ENCODE results near the gene SIRT5. TPM values are rescaled to one million over a fixed set of nuclear protein-coding genes. Genes with fewer than 3 reads are reported as not detected.

Gene SIRT5
- total RNA-seq, 1 donor from 2014 or later: 10.1 TPM

DNA sequence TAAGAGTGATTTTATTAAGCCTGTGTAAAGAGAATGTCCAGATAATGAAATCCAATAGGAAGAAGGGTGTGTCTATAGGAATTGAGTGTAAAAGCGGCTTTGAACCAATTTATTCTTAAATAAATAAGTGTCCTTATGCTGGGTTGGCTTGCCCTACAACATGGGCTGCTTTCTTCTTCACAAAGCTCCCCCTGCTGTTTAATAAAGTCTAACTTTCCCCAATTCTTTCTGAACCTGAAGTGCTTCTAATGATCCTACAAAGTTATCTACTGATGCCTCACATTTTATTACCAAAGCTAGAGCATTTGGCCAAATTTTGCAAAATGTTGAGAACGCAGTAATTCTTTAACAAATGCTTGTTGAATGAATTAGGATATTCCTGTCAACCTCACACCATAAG lies 36.3 kb upstream of the SIRT5 start:
- no peak for DNase-seq (ENCODE audit: low spot score)
- H3K36me3 Mint-ChIP-seq (ENCODE audit: low read depth): no peaks in the 10 kb centered on the region
- H3K9me3 Mint-ChIP-seq: no peaks in the 10 kb centered on the region
- no peak overlapping the region for H3K27ac Mint-ChIP-seq
- peaks cover 3% of the 10 kb centered on the region for H3K27me3 Mint-ChIP-seq (ENCODE audit: insufficient read depth)
- H3K4me3 Mint-ChIP-seq: no peak overlapping the region
- intact Hi-C loops (cut with micrococcal nuclease): loop anchor here (1.0 to 5.0 kb wide), 2 partner anchors 81 to 202 kb away; no protein-coding TSS in a partner anchor
- H3K4me1 Mint-ChIP-seq (ENCODE audit: low read depth): no peaks in the 10 kb centered on the region

DNA sequence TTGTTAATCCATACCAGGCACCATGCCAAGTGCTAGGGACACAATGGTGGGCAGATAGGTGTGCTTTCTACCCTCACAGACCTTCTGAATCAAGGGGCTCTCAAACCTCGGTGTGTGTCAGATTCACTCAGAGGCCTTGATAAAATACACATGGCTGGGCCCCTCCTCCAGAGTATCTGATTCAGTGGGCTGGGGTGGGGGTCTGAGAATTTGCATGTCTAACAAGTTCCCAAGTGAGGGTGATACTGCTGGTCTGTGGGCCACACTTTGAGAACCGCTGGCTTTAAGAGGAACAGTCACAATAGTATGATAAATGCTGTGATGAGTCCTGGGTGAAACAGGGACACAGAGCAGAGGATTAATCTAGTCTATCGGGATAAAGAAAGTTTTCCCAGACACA lies 35.8 kb upstream of the SIRT5 start:
- no peaks in the 10 kb centered on the region for H3K36me3 Mint-ChIP-seq (ENCODE audit: low read depth)
- H3K27ac Mint-ChIP-seq: no peak overlapping the region
- peaks cover 3% of the 10 kb centered on the region for H3K27me3 Mint-ChIP-seq (ENCODE audit: insufficient read depth)
- H3K9me3 Mint-ChIP-seq: no peaks in the 10 kb centered on the region
- DNase-seq (ENCODE audit: low spot score): no peak
- intact Hi-C loops (cut with micrococcal nuclease): loop anchor here (1.0 to 5.0 kb wide), 2 partner anchors 81 to 202 kb away; no protein-coding TSS in a partner anchor
- no peaks in the 10 kb centered on the region for H3K4me1 Mint-ChIP-seq (ENCODE audit: low read depth)
- H3K4me3 Mint-ChIP-seq: no peak overlapping the region

- H3K27ac Mint-ChIP-seq: no peak overlapping the region
- H3K9me3 Mint-ChIP-seq: no peaks in the 10 kb centered on the region
- intact Hi-C loops (cut with micrococcal nuclease): loop anchor here (5.0 kb wide), 1 partner anchor 82 kb away; no protein-coding TSS in a partner anchor
- no peak for DNase-seq (ENCODE audit: low spot score)
- H3K36me3 Mint-ChIP-seq (ENCODE audit: low read depth): no peaks in the 10 kb centered on the region
- peaks cover 3% of the 10 kb centered on the region for H3K27me3 Mint-ChIP-seq (ENCODE audit: insufficient read depth)
- no peaks in the 10 kb centered on the region for H3K4me1 Mint-ChIP-seq (ENCODE audit: low read depth)
- H3K4me3 Mint-ChIP-seq: no peak overlapping the region
Observed at GRCh38 chr6:13539572-13539971, 34.8 kb upstream of the SIRT5 start.

- Mint-ChIP-seq H3K36me3 (ENCODE audit: low read depth) (no peaks in the 10 kb centered on the region), H3K27ac (no peak overlapping the region), H3K4me3 (no peak overlapping the region), H3K27me3 (ENCODE audit: insufficient read depth) (peaks cover 3% of the 10 kb centered on the region), H3K9me3 (no peaks in the 10 kb centered on the region), H3K4me1 (ENCODE audit: low read depth) (no peaks in the 10 kb centered on the region)
- no peak for DNase-seq (ENCODE audit: low spot score)
- intact Hi-C loops (cut with micrococcal nuclease): no loop called here
Observed at GRCh38 chr6:13541496-13541895, 32.9 kb upstream of the SIRT5 start.

GRCh38 chr6:13544454-13545186 lies 29.8 kb upstream of the SIRT5 start:
- intact Hi-C loops (cut with micrococcal nuclease): no loop called here
- no peak overlapping the region for H3K27ac Mint-ChIP-seq
- H3K27me3 Mint-ChIP-seq (ENCODE audit: insufficient read depth): peaks cover 2% of the 10 kb centered on the region
- H3K4me1 Mint-ChIP-seq (ENCODE audit: low read depth): no peaks in the 10 kb centered on the region
- DNase-seq (ENCODE audit: low spot score): no peak
- no peaks in the 10 kb centered on the region for H3K9me3 Mint-ChIP-seq
- no peak overlapping the region for H3K4me3 Mint-ChIP-seq
- H3K36me3 Mint-ChIP-seq (ENCODE audit: low read depth): no peaks in the 10 kb centered on the region

DNA sequence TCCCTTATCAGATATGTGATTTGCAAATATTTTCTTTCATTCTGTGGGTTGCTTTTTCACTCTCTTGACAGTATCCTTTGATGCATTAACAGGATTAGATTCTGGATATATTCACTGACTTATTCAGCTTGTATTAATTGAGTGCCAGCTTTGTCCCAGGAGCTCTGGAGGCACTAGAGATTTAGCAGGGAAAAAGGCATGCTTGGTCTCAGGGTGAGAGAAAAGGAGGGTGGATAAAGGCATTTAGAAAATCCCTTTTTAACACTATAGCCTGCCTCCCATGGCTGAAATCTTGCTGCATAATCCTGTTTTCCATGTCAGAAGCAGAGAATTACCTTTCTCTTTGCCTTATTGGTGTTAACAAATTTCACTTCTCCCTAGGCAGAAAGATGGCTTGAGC lies 28.5 kb upstream of the SIRT5 start:
- Mint-ChIP-seq H3K4me1 (ENCODE audit: low read depth) (no peaks in the 10 kb centered on the region), H3K9me3 (no peaks in the 10 kb centered on the region), H3K36me3 (ENCODE audit: low read depth) (no peaks in the 10 kb centered on the region), H3K27ac (no peak overlapping the region), H3K27me3 (ENCODE audit: insufficient read depth) (peaks cover 4% of the 10 kb centered on the region), H3K4me3 (no peak overlapping the region)
- no peak for DNase-seq (ENCODE audit: low spot score)
- intact Hi-C loops (cut with micrococcal nuclease): no loop called here

- peaks cover 14% of the 10 kb centered on the region for H3K27me3 Mint-ChIP-seq (ENCODE audit: insufficient read depth)
- DNase-seq (ENCODE audit: low spot score): no peak
- no peaks in the 10 kb centered on the region for H3K9me3 Mint-ChIP-seq
- no peaks in the 10 kb centered on the region for H3K36me3 Mint-ChIP-seq (ENCODE audit: low read depth)
- intact Hi-C loops (cut with micrococcal nuclease): no loop called here
- peak overlapping the region; percentile 3 for H3K27ac Mint-ChIP-seq
- no peak overlapping the region for H3K4me3 Mint-ChIP-seq
- no peaks in the 10 kb centered on the region for H3K4me1 Mint-ChIP-seq (ENCODE audit: low read depth)
Observed at GRCh38 chr6:13548500-13549210, 25.7 kb upstream of the SIRT5 start.

DNA sequence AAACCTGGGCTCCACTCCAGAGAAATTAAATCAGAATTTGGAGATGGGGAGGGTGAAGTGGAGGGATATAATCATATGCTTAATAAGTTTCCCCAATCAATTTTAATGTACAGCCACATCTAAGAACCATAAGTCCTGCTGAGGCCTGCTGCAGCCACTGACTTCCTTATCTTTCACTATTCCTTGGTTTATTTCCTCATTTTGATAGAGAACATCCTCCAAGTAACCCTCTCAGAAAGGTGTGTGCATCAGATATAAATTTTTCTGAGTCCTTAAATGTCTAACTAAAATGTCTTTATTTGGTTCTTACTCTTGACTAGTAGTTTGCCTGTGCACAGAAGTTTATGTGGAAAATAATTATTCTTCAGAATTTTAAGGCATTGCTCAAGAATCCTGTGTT lies 23.7 kb upstream of the SIRT5 start:
- no peak overlapping the region for H3K4me3 Mint-ChIP-seq
- peaks cover 18% of the 10 kb centered on the region for H3K27me3 Mint-ChIP-seq (ENCODE audit: insufficient read depth)
- no peaks in the 10 kb centered on the region for H3K36me3 Mint-ChIP-seq (ENCODE audit: low read depth)
- no peaks in the 10 kb centered on the region for H3K4me1 Mint-ChIP-seq (ENCODE audit: low read depth)
- H3K27ac Mint-ChIP-seq: no peak overlapping the region
- H3K9me3 Mint-ChIP-seq: no peaks in the 10 kb centered on the region
- intact Hi-C loops (cut with micrococcal nuclease): no loop called here
- DNase-seq (ENCODE audit: low spot score): no peak

GRCh38 chr6:13553646-13554045 lies 20.8 kb upstream of the SIRT5 start:
- Mint-ChIP-seq H3K9me3 (no peaks in the 10 kb centered on the region), H3K36me3 (ENCODE audit: low read depth) (no peaks in the 10 kb centered on the region), H3K27ac (no peak overlapping the region), H3K27me3 (ENCODE audit: insufficient read depth) (peaks cover 20% of the 10 kb centered on the region), H3K4me3 (no peak overlapping the region), H3K4me1 (ENCODE audit: low read depth) (no peaks in the 10 kb centered on the region)
- intact Hi-C loops (cut with micrococcal nuclease): no loop called here
- no peak for DNase-seq (ENCODE audit: low spot score)

DNA sequence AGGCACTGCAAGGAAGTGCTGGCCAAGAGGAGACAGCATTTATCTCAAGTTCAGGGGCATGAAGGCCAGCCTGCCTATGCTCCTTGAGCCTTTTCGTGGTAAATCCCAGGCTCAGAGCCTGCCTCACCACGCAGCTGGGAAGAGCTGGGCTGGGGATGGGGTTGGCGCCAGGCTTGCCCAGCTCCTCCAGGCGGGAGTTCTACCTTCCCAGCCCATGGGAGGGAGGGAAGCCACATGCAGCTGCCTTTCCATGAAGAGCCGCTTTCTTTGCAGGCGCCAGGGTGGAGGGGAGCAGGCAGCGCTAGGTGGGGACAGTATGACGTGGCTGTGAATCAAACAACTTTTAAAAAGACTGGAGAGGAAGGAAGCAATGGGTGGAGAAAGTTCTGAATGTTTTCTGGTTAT lies 19.5 kb upstream of the SIRT5 start:
- no peak overlapping the region for H3K27ac Mint-ChIP-seq
- H3K4me3 Mint-ChIP-seq: no peak overlapping the region
- DNase-seq (ENCODE audit: low spot score): no peak
- H3K36me3 Mint-ChIP-seq (ENCODE audit: low read depth): no peaks in the 10 kb centered on the region
- no peaks in the 10 kb centered on the region for H3K9me3 Mint-ChIP-seq
- peaks cover 21% of the 10 kb centered on the region for H3K27me3 Mint-ChIP-seq (ENCODE audit: insufficient read depth)
- intact Hi-C loops (cut with micrococcal nuclease): no loop called here
- H3K4me1 Mint-ChIP-seq (ENCODE audit: low read depth): no peaks in the 10 kb centered on the region

DNA sequence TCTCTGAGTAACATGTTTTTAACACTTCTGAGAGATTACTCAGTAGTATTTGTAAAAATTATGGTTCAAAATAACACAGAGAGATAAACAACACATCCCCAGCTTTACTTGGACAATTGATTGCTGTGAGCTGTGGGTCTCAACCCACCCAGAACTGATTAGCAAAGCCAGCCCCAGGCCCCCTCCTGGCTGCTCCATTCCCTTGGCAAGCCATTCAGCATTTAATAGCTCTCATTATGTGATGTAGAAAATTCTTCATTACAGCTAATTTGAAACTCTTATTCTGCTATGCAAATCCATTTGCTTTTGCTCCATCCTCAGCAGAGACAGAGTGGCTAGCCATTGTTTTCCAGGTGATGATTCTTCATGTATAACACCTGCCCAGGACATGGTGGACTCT lies 16.6 kb upstream of the SIRT5 start:
- H3K4me1 Mint-ChIP-seq (ENCODE audit: low read depth): no peaks in the 10 kb centered on the region
- no peak overlapping the region for H3K4me3 Mint-ChIP-seq
- no peaks in the 10 kb centered on the region for H3K9me3 Mint-ChIP-seq
- H3K27ac Mint-ChIP-seq: no peak overlapping the region
- intact Hi-C loops (cut with micrococcal nuclease): no loop called here
- H3K36me3 Mint-ChIP-seq (ENCODE audit: low read depth): no peaks in the 10 kb centered on the region
- DNase-seq (ENCODE audit: low spot score): no peak
- H3K27me3 Mint-ChIP-seq (ENCODE audit: insufficient read depth): peaks cover 16% of the 10 kb centered on the region

- H3K9me3 Mint-ChIP-seq: no peaks in the 10 kb centered on the region
- no peak overlapping the region for H3K4me3 Mint-ChIP-seq
- no peak for DNase-seq (ENCODE audit: low spot score)
- no peaks in the 10 kb centered on the region for H3K36me3 Mint-ChIP-seq (ENCODE audit: low read depth)
- H3K27me3 Mint-ChIP-seq (ENCODE audit: insufficient read depth): peaks cover 16% of the 10 kb centered on the region
- H3K27ac Mint-ChIP-seq: no peak overlapping the region
- H3K4me1 Mint-ChIP-seq (ENCODE audit: low read depth): no peaks in the 10 kb centered on the region
- intact Hi-C loops (cut with micrococcal nuclease): no loop called here
Observed at GRCh38 chr6:13558718-13559117, 15.7 kb upstream of the SIRT5 start.

DNA sequence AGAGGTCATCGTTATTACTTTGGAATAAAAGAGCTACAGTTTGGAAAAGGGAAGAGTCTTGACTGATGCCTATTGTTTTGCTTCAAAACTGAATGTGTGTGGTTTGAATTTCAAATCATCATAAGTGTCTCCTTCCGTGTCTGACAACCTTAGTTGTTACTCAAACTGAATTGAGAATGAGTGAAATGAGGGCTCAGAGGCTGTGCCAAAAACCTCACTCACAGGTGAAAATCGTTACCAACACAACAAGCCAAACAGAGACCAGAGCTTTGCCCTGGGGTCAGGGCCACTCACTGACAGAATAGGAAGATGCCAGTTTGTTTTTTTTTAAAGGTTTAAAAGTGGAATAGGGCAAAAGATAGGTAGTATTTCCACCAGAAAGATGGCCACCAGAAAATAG lies 15.2 kb upstream of the SIRT5 start:
- Mint-ChIP-seq H3K36me3 (ENCODE audit: low read depth) (no peaks in the 10 kb centered on the region), H3K4me3 (no peak overlapping the region), H3K27ac (no peak overlapping the region), H3K4me1 (ENCODE audit: low read depth) (no peaks in the 10 kb centered on the region), H3K9me3 (no peaks in the 10 kb centered on the region), H3K27me3 (ENCODE audit: insufficient read depth) (peaks cover 17% of the 10 kb centered on the region)
- DNase-seq (ENCODE audit: low spot score): no peak
- intact Hi-C loops (cut with micrococcal nuclease): no loop called here

Data from activated T-helper 1 cell treated with anti-CD3 and anti-CD28 coated beads, Interleukin-12 subunit alpha, Interleukin-12 subunit beta, Interleukin-2, Interleukin-4 antibody, amounts not matched to agents 30 ng/mL and 10 ng/mL and 1 ng/mL, durations not matched to agents 14 hours and 24 hours and 36 hours (primary cell).